DOHH2 (cell line): ENCODE results near the gene DIP2C.

Source experiments
- H3F3A ChIP-seq: fragments of 200-600 bp; sonication (generic), shearing (Covaris generic); 2 replicates; pipeline ENCODE4 v1.6.0; 2016; ENCODE audit warnings: antibody characterized with exemption, mild to moderate bottlenecking; ENCODE audit not compliant: control insufficient read depth, insufficient read depth
- H3K27ac ChIP-seq: fragments of 200-600 bp; sonication (generic); 2 replicates; pipeline ENCODE4 v1.5.1; 2014; ENCODE audit warnings: low read depth, mild to moderate bottlenecking, low read length, moderate library complexity
- H3K27me3 ChIP-seq: fragments of 200-600 bp; sonication (generic); 2 replicates; pipeline ENCODE4 v1.6.1; 2014; ENCODE audit warnings: mild to moderate bottlenecking, low read length, mixed read lengths; ENCODE audit not compliant: control insufficient read depth
- H3K36me3 ChIP-seq: fragments of 200-600 bp; sonication (generic); 2 replicates; pipeline ENCODE4 v1.6.1; 2014; ENCODE audit warnings: mild to moderate bottlenecking, low read length, moderate library complexity, mixed read lengths; ENCODE audit not compliant: control insufficient read depth
- H3K4me1 ChIP-seq: fragments of 200-600 bp; sonication (generic); 2 replicates; pipeline ENCODE4 v1.6.1; 2014; ENCODE audit warnings: mild to moderate bottlenecking, low read length, mixed read lengths; ENCODE audit not compliant: control insufficient read depth
- H3K4me2 ChIP-seq: fragments of 200-600 bp; sonication (generic); 2 replicates; pipeline ENCODE4 v1.6.0; 2014; ENCODE audit warnings: mild to moderate bottlenecking, low read length, moderate library complexity
- H3K4me3 ChIP-seq: fragments of 200-600 bp; sonication (generic); 2 replicates; pipeline ENCODE4 v1.5.1; 2014; ENCODE audit warnings: mild to moderate bottlenecking, low read length, mixed read lengths
- H3K79me2 ChIP-seq: fragments of 200-600 bp; sonication (generic); 2 replicates; pipeline ENCODE4 v1.6.1; 2014; ENCODE audit warnings: mild to moderate bottlenecking, low read length, mixed read lengths; ENCODE audit not compliant: control insufficient read depth
- H3K9me2 ChIP-seq: fragments of 200-600 bp; sonication (generic); replicated peaks from 2 replicates; pipeline ENCODE4 v1.6.1; 2014; ENCODE audit warnings: mild to moderate bottlenecking, low read length, mixed read lengths; ENCODE audit not compliant: control insufficient read depth
- H3K9me3 ChIP-seq: fragments of 200-600 bp; sonication (generic); 2 replicates; pipeline ENCODE4 v1.6.1; 2014; ENCODE audit warnings: antibody characterized with exemption, low read length, mixed read lengths; ENCODE audit not compliant: control insufficient read depth, insufficient read depth
- H4K20me1 ChIP-seq: fragments of 200-600 bp; sonication (generic); 2 replicates; pipeline ENCODE4 v1.6.0; 2014; ENCODE audit warnings: low read depth, mild to moderate bottlenecking, antibody characterized with exemption, low read length, moderate library complexity; ENCODE audit not compliant: control insufficient read depth, insufficient read depth
- EZH2phosphoT487 ChIP-seq: fragments of 200-600 bp; sonication (generic); IDR thresholded peaks from 2 replicates; pipeline ENCODE4 v1.6.1; 2017; ENCODE audit warnings: borderline replicate concordance, mild to moderate bottlenecking, antibody characterized with exemption, low read length, moderate library complexity, mixed read lengths
- TF ChIP-seq, protein P1 (sequence below): fragments of 200-600 bp; sonication (generic); IDR thresholded peaks from one replicate; pipeline ENCODE4 v1.5.1; 2014; ENCODE audit warnings: antibody characterized with exemption, mild to moderate bottlenecking, low read depth, low read length; ENCODE audit not compliant: poor library complexity, severe bottlenecking

The DIP2C gene

DNA sequence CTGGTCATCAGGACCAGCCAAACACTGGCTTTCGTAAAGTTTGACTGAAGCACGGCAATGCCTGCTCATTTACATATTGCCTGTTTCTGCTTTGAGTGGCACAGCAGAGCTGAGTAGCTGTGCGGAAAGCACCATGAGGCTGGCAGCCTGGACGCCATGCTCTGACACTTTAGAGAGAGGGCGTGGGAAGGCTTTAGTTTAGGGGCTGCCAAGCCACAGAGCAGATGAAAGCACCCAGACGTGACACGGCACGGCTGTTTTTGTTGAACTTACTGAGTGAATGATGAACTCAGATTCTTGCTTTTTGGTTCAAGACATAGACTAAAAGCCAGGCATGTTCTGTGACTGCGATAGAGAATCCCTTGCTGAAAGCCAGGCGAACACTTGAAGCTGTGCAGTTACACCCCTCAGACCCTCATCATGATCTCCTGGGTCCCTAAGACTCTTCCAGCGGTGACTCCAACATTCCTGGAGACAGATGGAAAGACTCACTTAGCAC lies 372.1 kb downstream of the DIP2C start:
- H3K4me2 ChIP-seq: peak overlapping the region; percentile 99
- H3K27ac ChIP-seq: peak overlapping the region; percentile 98

DNA sequence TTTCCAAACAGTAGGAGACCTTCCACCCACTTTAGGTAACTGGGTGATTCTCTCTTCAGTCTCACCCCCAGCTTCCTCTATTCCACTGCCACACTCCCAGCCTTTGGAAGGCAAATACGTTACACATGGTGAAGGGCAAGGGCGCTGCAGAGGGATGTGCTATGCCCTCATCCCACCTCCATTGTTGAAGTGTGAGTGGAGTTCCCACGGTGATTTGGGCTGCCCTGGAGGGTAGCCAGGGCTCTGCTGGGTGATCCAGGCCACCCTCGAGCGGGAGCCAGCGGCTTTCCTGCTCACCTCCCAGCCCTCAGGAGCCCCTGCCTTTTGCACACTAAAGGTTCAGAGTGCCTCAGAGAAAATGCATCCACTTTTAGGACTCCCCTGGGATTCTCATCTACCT lies 373.1 kb downstream of the DIP2C start:
- no peaks in the 10 kb centered on the region for H3K27me3 ChIP-seq
- H3K9me2 ChIP-seq: no peaks in the 10 kb centered on the region
- H3K4me3 ChIP-seq: peak overlapping the region; percentile 79
- H3K36me3 ChIP-seq: peaks cover 59% of the 10 kb centered on the region
- peak overlapping the region; percentile 98 for H3K27ac ChIP-seq
- no peaks in the 10 kb centered on the region for H4K20me1 ChIP-seq
- H3K9me3 ChIP-seq: no peaks in the 10 kb centered on the region
- H3K4me1 ChIP-seq: peaks cover 87% of the 10 kb centered on the region
- peaks cover 45% of the 10 kb centered on the region for H3K79me2 ChIP-seq
- peaks cover 62% of the 10 kb centered on the region for H3F3A ChIP-seq
- no peak for TF ChIP-seq EZH2phosphoT487
- TF ChIP-seq, protein P1, sequence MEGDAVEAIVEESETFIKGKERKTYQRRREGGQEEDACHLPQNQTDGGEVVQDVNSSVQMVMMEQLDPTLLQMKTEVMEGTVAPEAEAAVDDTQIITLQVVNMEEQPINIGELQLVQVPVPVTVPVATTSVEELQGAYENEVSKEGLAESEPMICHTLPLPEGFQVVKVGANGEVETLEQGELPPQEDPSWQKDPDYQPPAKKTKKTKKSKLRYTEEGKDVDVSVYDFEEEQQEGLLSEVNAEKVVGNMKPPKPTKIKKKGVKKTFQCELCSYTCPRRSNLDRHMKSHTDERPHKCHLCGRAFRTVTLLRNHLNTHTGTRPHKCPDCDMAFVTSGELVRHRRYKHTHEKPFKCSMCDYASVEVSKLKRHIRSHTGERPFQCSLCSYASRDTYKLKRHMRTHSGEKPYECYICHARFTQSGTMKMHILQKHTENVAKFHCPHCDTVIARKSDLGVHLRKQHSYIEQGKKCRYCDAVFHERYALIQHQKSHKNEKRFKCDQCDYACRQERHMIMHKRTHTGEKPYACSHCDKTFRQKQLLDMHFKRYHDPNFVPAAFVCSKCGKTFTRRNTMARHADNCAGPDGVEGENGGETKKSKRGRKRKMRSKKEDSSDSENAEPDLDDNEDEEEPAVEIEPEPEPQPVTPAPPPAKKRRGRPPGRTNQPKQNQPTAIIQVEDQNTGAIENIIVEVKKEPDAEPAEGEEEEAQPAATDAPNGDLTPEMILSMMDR: no peak
- H3K4me2 ChIP-seq: peak overlapping the region; percentile 99

More for the DNA sequence above, 372.1 kb downstream of the DIP2C start:
- no peaks in the 10 kb centered on the region for H4K20me1 ChIP-seq
- H3K36me3 ChIP-seq: peaks cover 58% of the 10 kb centered on the region
- H3K79me2 ChIP-seq: peaks cover 43% of the 10 kb centered on the region
- peaks cover 78% of the 10 kb centered on the region for H3K4me1 ChIP-seq
- TF ChIP-seq, protein P1: no peak
- no peak for TF ChIP-seq EZH2phosphoT487
- H3K9me3 ChIP-seq: no peaks in the 10 kb centered on the region
- H3K27me3 ChIP-seq: no peaks in the 10 kb centered on the region
- peaks cover 59% of the 10 kb centered on the region for H3F3A ChIP-seq
- no peaks in the 10 kb centered on the region for H3K9me2 ChIP-seq
- H3K4me3 ChIP-seq: peak overlapping the region; percentile 79

DNA sequence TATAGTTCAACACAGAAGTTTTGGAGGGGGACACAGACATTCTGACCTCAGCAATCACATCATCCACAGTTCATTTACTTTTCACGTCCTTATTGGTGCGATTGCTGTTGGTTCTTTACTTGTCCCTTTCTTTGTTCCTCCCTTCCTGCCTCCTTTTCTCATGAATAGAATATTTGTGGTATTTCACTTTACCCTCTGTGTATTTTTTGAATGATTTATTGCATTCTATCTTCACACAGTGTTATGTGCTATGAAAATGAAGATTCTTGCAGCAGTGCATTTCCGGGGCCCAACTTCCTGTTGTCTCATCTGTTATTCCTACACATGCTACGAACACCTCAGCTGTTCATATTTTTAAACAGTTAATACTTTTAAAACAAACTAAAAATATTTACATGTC lies 374.6 kb downstream of the DIP2C start:
- TF ChIP-seq, protein P1: no peak
- TF ChIP-seq EZH2phosphoT487: no peak
- Histone ChIP-seq H3K36me3 (peaks cover 58% of the 10 kb centered on the region), H4K20me1 (no peaks in the 10 kb centered on the region), H3K9me3 (no peaks in the 10 kb centered on the region), H3F3A (peaks cover 61% of the 10 kb centered on the region), H3K9me2 (no peaks in the 10 kb centered on the region), H3K27ac (peak overlapping the region; percentile 98), H3K4me3 (peak overlapping the region; percentile 79), H3K79me2 (peaks cover 61% of the 10 kb centered on the region), H3K4me2 (peak overlapping the region; percentile 99), H3K27me3 (no peaks in the 10 kb centered on the region), H3K4me1 (peaks cover 99% of the 10 kb centered on the region)
